Parathyroid adenoma (tissue), 2 donors: ENCODE measurements around the gene LMX1A.

Source experiments
- H2AFZ ChIP-seq: fragments of 300-600 bp; sonication (generic); one replicate; pipeline ENCODE4 v1.7.0; 2017; ENCODE audit warnings: antibody characterized with exemption, mild to moderate bottlenecking
- H3K27ac ChIP-seq: fragments of 300-600 bp; sonication (generic); one replicate; pipeline ENCODE4 v1.7.0; 2017
- H3K27me3 ChIP-seq: fragments of 300-600 bp; sonication (generic); one replicate; pipeline ENCODE4 v1.7.0; 2017; ENCODE audit warnings: low read length; ENCODE audit not compliant: control insufficient read depth, insufficient read depth
- H3K36me3 ChIP-seq: fragments of 300-600 bp; sonication (generic); one replicate; pipeline ENCODE4 v1.7.0; 2017; ENCODE audit warnings: low read length; ENCODE audit not compliant: control insufficient read depth, insufficient read depth
- H3K4me1 ChIP-seq: fragments of 300-600 bp; sonication (generic); one replicate; pipeline ENCODE4 v1.7.0; 2017; ENCODE audit warnings: control low read depth
- H3K4me2 ChIP-seq: fragments of 300-600 bp; sonication (generic); one replicate; pipeline ENCODE4 v1.7.0; 2017; ENCODE audit warnings: low read length
- H3K4me3 ChIP-seq: fragments of 300-600 bp; sonication (generic); one replicate; pipeline ENCODE4 v1.7.0; 2017; ENCODE audit warnings: low read depth, low read length
- H3K79me2 ChIP-seq: fragments of 300-600 bp; sonication (generic); one replicate; pipeline ENCODE4 v1.7.0; 2017; ENCODE audit warnings: control low read depth
- H3K9ac ChIP-seq: fragments of 300-600 bp; sonication (generic); one replicate; pipeline ENCODE4 v1.7.0; 2017; ENCODE audit warnings: mild to moderate bottlenecking
- H3K9me3 ChIP-seq: fragments of 300-600 bp; sonication (generic); one replicate; pipeline ENCODE4 v1.7.0; 2017; ENCODE audit warnings: low read length; ENCODE audit not compliant: control insufficient read depth
- CTCF ChIP-seq: fragments of 300-600 bp; sonication (generic); IDR thresholded peaks from one replicate; pipeline ENCODE4 v1.7.0; 2017; ENCODE audit warnings: antibody characterized with exemption, mild to moderate bottlenecking
- donor health status: primary hyperparathyroidism.

The LMX1A gene

GRCh38 chr1:165312591-165312990 lies 43.9 kb downstream of the LMX1A start:
- H3K9ac ChIP-seq, result no peak overlapping the region
- H3K27me3 ChIP-seq, result no peaks in the 10 kb centered on the region
- H3K4me1 ChIP-seq, result peaks cover 5% of the 10 kb centered on the region
- no peak overlapping the region for H3K27ac ChIP-seq
- no peaks in the 10 kb centered on the region for H3K79me2 ChIP-seq
- no peak overlapping the region for H3K4me3 ChIP-seq
- H3K36me3 ChIP-seq, result no peaks in the 10 kb centered on the region
- no peak for TF ChIP-seq CTCF
- H2AFZ ChIP-seq, result no peak overlapping the region
- H3K4me2 ChIP-seq, result no peak overlapping the region
- H3K9me3 ChIP-seq, result no peaks in the 10 kb centered on the region

- no peak overlapping the region for H3K4me2 ChIP-seq
- H3K27me3 ChIP-seq, result no peaks in the 10 kb centered on the region
- no peak for TF ChIP-seq CTCF
- H2AFZ ChIP-seq, result no peak overlapping the region
- H3K4me3 ChIP-seq, result no peak overlapping the region
- no peaks in the 10 kb centered on the region for H3K4me1 ChIP-seq
- no peaks in the 10 kb centered on the region for H3K9me3 ChIP-seq
- H3K9ac ChIP-seq, result no peak overlapping the region
- no peaks in the 10 kb centered on the region for H3K36me3 ChIP-seq
- no peak overlapping the region for H3K27ac ChIP-seq
- no peaks in the 10 kb centered on the region for H3K79me2 ChIP-seq
Measured at GRCh38 chr1:165306543-165307434, 49.7 kb downstream of the LMX1A start.

DNA sequence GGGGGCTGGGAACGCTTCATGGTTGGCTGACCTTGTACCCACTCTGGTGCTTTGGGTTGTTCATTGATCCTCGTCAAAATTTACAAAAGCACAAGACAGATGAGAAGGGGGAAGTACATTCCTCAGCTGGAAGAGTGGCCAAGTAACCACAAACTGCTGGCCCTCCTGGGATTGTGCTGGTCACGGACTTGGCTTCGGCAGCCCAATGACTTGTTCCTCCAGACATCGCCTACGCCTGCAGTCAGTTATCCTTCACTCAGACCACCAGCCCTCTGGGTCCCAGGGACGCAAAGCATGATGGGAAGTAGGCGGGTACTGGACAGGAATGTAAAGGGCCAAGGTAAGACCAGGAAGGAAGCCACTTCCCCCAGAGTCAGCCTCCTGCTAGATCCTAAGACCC lies 53.1 kb downstream of the LMX1A start:
- H3K27me3 ChIP-seq, result no peaks in the 10 kb centered on the region
- H3K27ac ChIP-seq, result no peak overlapping the region
- no peak for TF ChIP-seq CTCF
- H3K4me2 ChIP-seq, result no peak overlapping the region
- no peaks in the 10 kb centered on the region for H3K9me3 ChIP-seq
- no peaks in the 10 kb centered on the region for H3K36me3 ChIP-seq
- no peak overlapping the region for H3K9ac ChIP-seq
- no peak overlapping the region for H3K4me3 ChIP-seq
- no peaks in the 10 kb centered on the region for H3K79me2 ChIP-seq
- no peak overlapping the region for H2AFZ ChIP-seq
- H3K4me1 ChIP-seq, result no peaks in the 10 kb centered on the region

- Histone ChIP-seq H3K9ac (no peak overlapping the region), H2AFZ (no peak overlapping the region), H3K4me2 (no peak overlapping the region), H3K27ac (no peak overlapping the region), H3K9me3 (no peaks in the 10 kb centered on the region), H3K4me3 (no peak overlapping the region), H3K79me2 (no peaks in the 10 kb centered on the region), H3K36me3 (no peaks in the 10 kb centered on the region), H3K4me1 (no peaks in the 10 kb centered on the region), H3K27me3 (no peaks in the 10 kb centered on the region)
- no peak for TF ChIP-seq CTCF
Measured at GRCh38 chr1:165300400-165300903, 56.1 kb downstream of the LMX1A start.
